CD14-positive monocyte (primary cell): ENCODE measurements around the gene PLXNC1. TPM values are rescaled to one million over a fixed set of nuclear protein-coding genes. Genes with fewer than 3 reads are reported as not detected.
A peak's percentile ranks its signal among the peaks of the same experiment; 100 is the strongest.

ENCODE experiments used
- DNase-seq, 3 donors: peaks; one replicate each; pipeline ENCODE4 v3.0.0-alpha.2; 2011 to 2022
- H2AFZ ChIP-seq: 2 replicates; pipeline ENCODE4 v1.6.0; 2012; ENCODE audit warnings: mild to moderate bottlenecking, low read depth, low read length, inconsistent platforms; ENCODE audit not compliant: insufficient read depth, poor library complexity, severe bottlenecking
- H3K27ac ChIP-seq, 2 donors: 1 replicate in 1 of 2; 2 replicates in 1 of 2; pipeline ENCODE4 v1.5.1; 2012 to 2013; ENCODE audit warnings: low read length in 2 of 2, control low read depth in 1 of 2, inconsistent platforms in 1 of 2, low read depth in 1 of 2, mild to moderate bottlenecking in 1 of 2
- H3K27me3 ChIP-seq, 2 donors: one replicate each; pipeline versions ENCODE4 v1.6.0 to v1.6.1; 2011 to 2013; ENCODE audit warnings: low read length in 2 of 2; ENCODE audit not compliant: control insufficient read depth in 2 of 2, insufficient read depth in 2 of 2
- H3K36me3 ChIP-seq, 2 donors: replicated peaks in 1 of 2; 1 replicate in 1 of 2; 2 replicates in 1 of 2; pipeline versions ENCODE4 v1.5.1 to v1.6.1; 2012 to 2013; ENCODE audit warnings: low read length in 2 of 2, control low read depth in 1 of 2, inconsistent platforms in 1 of 2, mild to moderate bottlenecking in 1 of 2; ENCODE audit not compliant: insufficient read depth in 2 of 2, control insufficient read depth in 1 of 2
- H3K4me1 ChIP-seq, 2 donors: 1 replicate in 1 of 2; 2 replicates in 1 of 2; pipeline versions ENCODE4 v1.5.1 to v1.6.1; 2012 to 2013; ENCODE audit warnings: low read length in 2 of 2, control low read depth in 1 of 2, inconsistent platforms in 1 of 2, mild to moderate bottlenecking in 1 of 2, moderate library complexity in 1 of 2; ENCODE audit not compliant: insufficient read depth in 2 of 2, control insufficient read depth in 1 of 2
- H3K4me2 ChIP-seq: replicated peaks from 2 replicates; pipeline ENCODE3; 2012; ENCODE audit warnings: low read length, moderate library complexity, mild to moderate bottlenecking; ENCODE audit not compliant: poor library complexity, severe bottlenecking; ENCODE audit errors: extremely low read depth
- H3K4me3 ChIP-seq, 3 experiments: fragments of 200-600 bp in 1 of 3; sonication (generic) in 1 of 3; replicated peaks in 1 of 3; 1 replicate in 2 of 3; 2 replicates in 1 of 3; pipeline ENCODE4 v1.5.1; 2011 to 2013; ENCODE audit warnings: low read length in 3 of 3, mild to moderate bottlenecking in 3 of 3, control low read depth in 2 of 3, low read depth in 2 of 3, inconsistent platforms in 1 of 3, moderate library complexity in 1 of 3
- H3K79me2 ChIP-seq: 2 replicates; pipeline ENCODE4 v1.6.0; 2012; ENCODE audit warnings: mild to moderate bottlenecking, control low read depth, inconsistent platforms, low read length, moderate library complexity; ENCODE audit not compliant: insufficient read depth
- H3K9ac ChIP-seq: 2 replicates; pipeline ENCODE4 v1.6.0; 2017; ENCODE audit warnings: low read length, mild to moderate bottlenecking; ENCODE audit not compliant: insufficient read depth, poor library complexity, severe bottlenecking
- H3K9me3 ChIP-seq, 2 donors: replicated peaks in 1 of 2; 1 replicate in 1 of 2; 2 replicates in 1 of 2; pipeline versions ENCODE4 v1.5.1 to v1.6.1; 2012 to 2013; ENCODE audit warnings: low read length in 2 of 2, control low read depth in 1 of 2; ENCODE audit not compliant: control insufficient read depth in 1 of 2, insufficient read depth in 1 of 2
- H4K20me1 ChIP-seq: 2 replicates; pipeline ENCODE4 v1.6.0; 2012; ENCODE audit warnings: mild to moderate bottlenecking, low read length, control low read depth, moderate library complexity; ENCODE audit not compliant: insufficient read depth
- H3K27ac Mint-ChIP-seq, 7 donors: one replicate each; pipeline ENCODE4 v1.8.0; 2020; ENCODE audit warnings: mild to moderate bottlenecking in 7 of 7, mixed read lengths in 7 of 7, moderate library complexity in 6 of 7, inconsistent platforms in 2 of 7
- H3K27me3 Mint-ChIP-seq, 3 donors: one replicate each; pipeline ENCODE4 v1.8.0; 2021 to 2022; ENCODE audit warnings: low read depth in 3 of 3, mild to moderate bottlenecking in 3 of 3, mixed read lengths in 3 of 3, moderate library complexity in 3 of 3, inconsistent platforms in 1 of 3
- H3K36me3 Mint-ChIP-seq, 2 donors: one replicate each; pipeline ENCODE4 v1.8.0; 2020; ENCODE audit warnings: mixed read lengths in 2 of 2, inconsistent platforms in 1 of 2, mild to moderate bottlenecking in 1 of 2
- H3K4me1 Mint-ChIP-seq: one replicate; pipeline ENCODE4 v1.8.0; 2020; ENCODE audit warnings: mild to moderate bottlenecking, mixed read lengths
- H3K4me3 Mint-ChIP-seq, 2 donors: one replicate each; pipeline ENCODE4 v1.8.0; 2020; ENCODE audit warnings: mild to moderate bottlenecking in 2 of 2, mixed read lengths in 2 of 2, moderate library complexity in 1 of 2
- H3K9me3 Mint-ChIP-seq, 7 donors: one replicate each; pipeline ENCODE4 v1.8.0; 2020 to 2022; ENCODE audit warnings: mixed read lengths in 7 of 7, mild to moderate bottlenecking in 6 of 7, moderate library complexity in 6 of 7, inconsistent platforms in 2 of 7
- WGBS: methylation state at CpG from one replicate; pipeline ENCODE4 v1.1.5; 2013; ENCODE audit warnings: missing lambda C conversion rate; ENCODE audit not compliant: insufficient coverage; 5-methylcytosine and 5-hydroxymethylcytosine counted together
- intact Hi-C, 2 donors: fragments of 100-400 bp; cut with micrococcal nuclease; formaldehyde crosslinking; loops; one replicate each; pipeline versions ENCODE4 v1.15.0 to v1.15.1; 2023
- polyA plus RNA-seq, 3 donors: library from polyadenylated mRNA; depleted of rRNA in 1 of 3; unstranded in 2 of 3; stranded (reverse) in 1 of 3; fragments of 300-500 nt in 2 of 3; fragments of >200 nt in 1 of 3; fragmentation: Illumina TruSeq in 2 of 3; gene quantifications; 1 replicate in 2 of 3; 2 replicates in 1 of 3; pipeline ENCODE4 v1.2.3, GENCODE V29; 2012 to 2021
- TF ChIP-seq, protein P1 (sequence below): fragments of 200-600 bp; IDR thresholded peaks from one replicate; pipeline ENCODE4 v1.8.0; 2022; ENCODE audit warnings: antibody characterized with exemption, mild to moderate bottlenecking

Gene PLXNC1
- polyA plus RNA-seq, 3 donors = 14.3 to 35.2 (median 15.4) TPM

DNA sequence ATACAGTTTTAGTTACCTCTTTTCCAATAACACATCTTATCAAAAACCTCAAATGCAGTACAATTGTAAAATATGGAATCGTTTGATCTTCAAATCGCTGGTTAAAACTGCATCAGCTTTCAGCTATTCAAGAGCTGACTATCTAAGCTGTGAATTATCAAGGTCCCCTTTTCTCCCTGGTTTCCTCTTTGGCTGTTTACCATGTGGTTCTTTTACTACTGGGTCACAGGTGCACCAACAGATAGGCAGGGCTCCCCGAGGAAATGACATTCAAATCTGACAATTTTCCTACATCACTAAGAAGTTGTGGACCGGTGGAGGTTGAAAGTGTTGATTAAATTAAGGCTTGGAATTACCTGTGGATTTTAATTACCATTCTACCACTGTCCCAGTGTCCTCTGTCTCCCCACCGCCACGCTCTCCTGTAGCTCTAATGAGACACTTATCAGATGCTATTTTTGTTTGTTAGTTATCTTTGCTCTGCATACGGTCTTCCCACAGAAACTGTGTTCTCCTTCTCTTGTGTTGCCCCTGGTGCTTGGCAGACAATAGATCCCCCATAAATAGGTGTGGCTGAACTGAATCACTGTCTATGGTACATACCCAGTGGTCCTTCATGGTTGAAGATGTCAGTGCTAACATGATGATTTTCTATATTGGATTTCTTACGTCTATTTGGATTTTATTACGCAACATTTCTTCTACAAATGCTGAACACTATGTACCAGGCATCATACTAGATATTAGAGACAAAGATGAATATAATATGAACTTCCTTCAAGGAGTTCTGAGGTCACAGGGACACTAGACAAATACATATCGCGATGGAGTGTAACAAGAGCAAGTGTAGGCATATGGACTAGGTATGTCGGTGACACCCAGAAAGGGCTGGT, 20.9 kb upstream of the PLXNC1 start:
- no peak overlapping the region for H3K27ac ChIP-seq
- no peaks in the 10 kb centered on the region for H3K79me2 ChIP-seq
- no peak overlapping the region for H3K4me2 ChIP-seq
- no peaks in the 10 kb centered on the region for H4K20me1 ChIP-seq
- intact Hi-C loops = no loop called here
- no peak overlapping the region for H3K4me3 ChIP-seq
- H3K36me3 Mint-ChIP-seq = no peaks in the 10 kb centered on the region
- H3K9me3 Mint-ChIP-seq = peaks cover 0 to 5% (median 2%) of the 10 kb centered on the region in 7 donors
- H3K4me1 ChIP-seq = peaks cover 60 to 63% of the 10 kb centered on the region in 2 donors
- 48% methylated on average over 5 of the region's 12 CpGs for WGBS
- H3K4me1 Mint-ChIP-seq = peaks cover 68% of the 10 kb centered on the region
- H3K9me3 ChIP-seq = no peaks in the 10 kb centered on the region
- H3K27me3 Mint-ChIP-seq = peaks cover 0 to 4% (median 1%) of the 10 kb centered on the region in 3 donors
- no peaks in the 10 kb centered on the region for H3K27me3 ChIP-seq
- peak overlapping the region in 6 of 7 donors; percentile 9 to 77 (median 58) for H3K27ac Mint-ChIP-seq
- H3K4me3 Mint-ChIP-seq = peak overlapping the region in 1 of 2 donors; percentile 7
- TF ChIP-seq, protein P1, sequence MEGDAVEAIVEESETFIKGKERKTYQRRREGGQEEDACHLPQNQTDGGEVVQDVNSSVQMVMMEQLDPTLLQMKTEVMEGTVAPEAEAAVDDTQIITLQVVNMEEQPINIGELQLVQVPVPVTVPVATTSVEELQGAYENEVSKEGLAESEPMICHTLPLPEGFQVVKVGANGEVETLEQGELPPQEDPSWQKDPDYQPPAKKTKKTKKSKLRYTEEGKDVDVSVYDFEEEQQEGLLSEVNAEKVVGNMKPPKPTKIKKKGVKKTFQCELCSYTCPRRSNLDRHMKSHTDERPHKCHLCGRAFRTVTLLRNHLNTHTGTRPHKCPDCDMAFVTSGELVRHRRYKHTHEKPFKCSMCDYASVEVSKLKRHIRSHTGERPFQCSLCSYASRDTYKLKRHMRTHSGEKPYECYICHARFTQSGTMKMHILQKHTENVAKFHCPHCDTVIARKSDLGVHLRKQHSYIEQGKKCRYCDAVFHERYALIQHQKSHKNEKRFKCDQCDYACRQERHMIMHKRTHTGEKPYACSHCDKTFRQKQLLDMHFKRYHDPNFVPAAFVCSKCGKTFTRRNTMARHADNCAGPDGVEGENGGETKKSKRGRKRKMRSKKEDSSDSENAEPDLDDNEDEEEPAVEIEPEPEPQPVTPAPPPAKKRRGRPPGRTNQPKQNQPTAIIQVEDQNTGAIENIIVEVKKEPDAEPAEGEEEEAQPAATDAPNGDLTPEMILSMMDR = no peak
- DNase-seq = no peak
- H3K36me3 ChIP-seq = no peaks in the 10 kb centered on the region
- no peak overlapping the region for H3K9ac ChIP-seq
- no peak overlapping the region for H2AFZ ChIP-seq

DNA sequence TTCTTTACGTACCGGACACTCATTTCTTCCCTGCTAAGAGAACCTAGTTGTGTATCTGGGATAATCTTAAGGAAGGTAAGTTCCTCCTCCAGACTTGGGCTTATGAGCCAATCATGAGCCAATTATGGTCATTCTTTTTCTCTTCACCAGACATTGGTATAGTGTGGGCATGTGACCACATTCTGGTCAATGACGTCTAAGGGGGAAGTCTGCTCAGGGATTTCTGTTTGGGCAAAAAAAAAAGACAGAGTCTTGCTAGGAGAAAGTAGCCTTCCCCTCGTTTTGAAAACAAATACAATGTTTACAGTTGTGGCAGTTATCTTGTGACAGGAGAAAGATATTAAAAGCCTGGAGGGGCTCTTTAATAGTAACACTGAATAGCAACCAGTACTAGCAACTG, 20.1 kb upstream of the PLXNC1 start:
- Histone ChIP-seq H3K4me1 (peaks cover 52 to 55% of the 10 kb centered on the region in 2 donors), H3K27ac (no peak overlapping the region), H4K20me1 (no peaks in the 10 kb centered on the region), H2AFZ (no peak overlapping the region), H3K4me2 (no peak overlapping the region), H3K9me3 (no peaks in the 10 kb centered on the region), H3K79me2 (no peaks in the 10 kb centered on the region), H3K9ac (no peak overlapping the region), H3K36me3 (no peaks in the 10 kb centered on the region), H3K4me3 (no peak overlapping the region), H3K27me3 (no peaks in the 10 kb centered on the region)
- H3K27ac Mint-ChIP-seq = peak overlapping the region in 3 of 7 donors; percentile 47 to 75 (median 67)
- no peaks in the 10 kb centered on the region for H3K36me3 Mint-ChIP-seq
- DNase-seq = peak; percentile 18 to 58 (median 31)
- WGBS = no CpG with 5 or more reads among the region's 4 CpGs
- peaks cover 60% of the 10 kb centered on the region for H3K4me1 Mint-ChIP-seq
- intact Hi-C loops = no loop called here
- TF ChIP-seq, protein P1 = no peak
- peaks cover 0 to 5% (median 2%) of the 10 kb centered on the region in 7 donors for H3K9me3 Mint-ChIP-seq
- H3K4me3 Mint-ChIP-seq = no peak overlapping the region
- H3K27me3 Mint-ChIP-seq = peaks cover 0 to 4% (median 1%) of the 10 kb centered on the region in 3 donors
